NT2/D1 (cell line): Measurements from ENCODE around the gene LIPH.

Experiments
- DNase-seq: peaks from one replicate; pipeline ENCODE4 v3.0.0-alpha.2; 2011; ENCODE audit warnings: low read depth, low spot score
- H3K27me3 ChIP-seq: 2 replicates; pipeline ENCODE4 v1.6.0; 2011; ENCODE audit warnings: mild to moderate bottlenecking; ENCODE audit not compliant: insufficient read length, insufficient read depth
- H3K36me3 ChIP-seq: 2 replicates; pipeline ENCODE4 v1.6.1; 2011; ENCODE audit warnings: mild to moderate bottlenecking, low read length, mixed read lengths; ENCODE audit not compliant: insufficient read depth, insufficient read length
- H3K4me1 ChIP-seq: 2 replicates; pipeline ENCODE4 v1.5.1; 2011; ENCODE audit not compliant: insufficient read depth, insufficient read length
- H3K4me3 ChIP-seq: 2 replicates; pipeline ENCODE4 v1.5.1; 2011; ENCODE audit warnings: low read depth; ENCODE audit not compliant: insufficient read length
- H3K9ac ChIP-seq: 2 replicates; pipeline ENCODE4 v1.6.0; 2011; ENCODE audit warnings: low read depth; ENCODE audit not compliant: insufficient read length
- H3K9me3 ChIP-seq: 2 replicates; pipeline ENCODE4 v1.5.1; 2011; ENCODE audit warnings: mild to moderate bottlenecking, low read length; ENCODE audit not compliant: insufficient read depth
- SUZ12 ChIP-seq: IDR thresholded peaks from 2 replicates; pipeline ENCODE4 v1.6.1; 2011; ENCODE audit not compliant: insufficient read length, insufficient read depth; ENCODE audit errors: extremely low read depth
- YY1 ChIP-seq: IDR thresholded peaks from 2 replicates; pipeline ENCODE4 v1.6.1; 2011; ENCODE audit not compliant: insufficient read length, insufficient read depth
- ZNF274 ChIP-seq: IDR thresholded peaks from 2 replicates; pipeline ENCODE4 v1.6.1; 2011; ENCODE audit warnings: mild to moderate bottlenecking, low read depth, low read length

The LIPH gene

DNA sequence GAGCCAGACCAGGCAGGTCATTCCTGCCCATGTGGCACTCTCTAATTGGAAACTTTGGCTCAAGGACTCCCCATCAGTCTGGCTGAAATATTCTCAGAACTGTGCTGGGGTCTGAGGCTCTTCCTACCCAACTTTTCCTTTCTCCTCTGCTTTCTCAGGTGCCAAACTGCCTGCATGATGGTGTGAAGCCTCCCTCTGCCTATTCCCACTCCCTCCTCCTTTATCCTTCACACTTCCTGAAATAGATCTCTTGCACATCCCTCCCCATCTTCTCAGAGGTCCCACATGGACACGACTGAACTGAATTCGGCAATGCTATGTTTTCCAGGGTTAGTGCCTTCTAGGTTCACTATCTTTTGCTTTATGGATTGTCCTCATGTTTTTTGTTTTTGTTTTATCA, 12.5 kb downstream of the LIPH start:
- Histone ChIP-seq H3K4me1 (no peaks in the 10 kb centered on the region), H3K4me3 (no peak overlapping the region), H3K9me3 (no peaks in the 10 kb centered on the region), H3K27me3 (no peaks in the 10 kb centered on the region), H3K36me3 (no peaks in the 10 kb centered on the region), H3K9ac (no peak overlapping the region)
- DNase-seq = no peak
- TF ChIP-seq SUZ12 (no peak), ZNF274 (no peak), YY1 (no peak)

DNA sequence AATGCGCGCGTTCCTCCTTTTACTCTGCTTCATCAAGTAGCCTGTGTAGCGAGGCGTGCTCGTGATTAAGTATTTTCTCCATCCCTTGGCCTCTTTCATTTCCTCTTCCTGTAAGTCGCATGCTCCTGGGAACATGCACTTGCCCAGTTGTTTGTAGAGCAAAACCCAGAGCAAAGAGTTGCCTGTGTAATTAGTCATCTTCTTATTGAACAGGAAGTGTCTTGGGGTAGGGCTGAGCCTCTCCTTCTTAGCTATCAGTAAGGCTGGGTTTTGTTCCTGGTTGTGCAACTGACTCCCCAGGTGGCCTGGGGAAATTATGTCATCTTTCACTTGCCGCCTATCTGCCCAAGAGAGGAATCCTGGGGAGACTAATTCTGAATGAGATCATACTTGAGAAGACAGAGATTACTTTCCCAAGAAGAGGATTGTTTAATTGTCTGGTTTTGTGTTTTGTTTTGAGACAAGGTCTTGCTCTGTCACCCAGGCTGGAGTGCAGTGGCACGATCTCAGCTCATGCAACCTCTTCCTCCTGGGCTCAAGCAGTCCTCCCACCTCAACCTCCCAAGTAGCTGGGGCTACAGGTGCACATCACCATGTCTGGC, 14.9 kb downstream of the LIPH start:
- Histone ChIP-seq H3K27me3 (no peaks in the 10 kb centered on the region), H3K36me3 (no peaks in the 10 kb centered on the region), H3K4me3 (no peak overlapping the region), H3K9ac (no peak overlapping the region), H3K9me3 (no peaks in the 10 kb centered on the region), H3K4me1 (peaks cover 3% of the 10 kb centered on the region)
- TF ChIP-seq ZNF274 = no peak
- no peak for TF ChIP-seq YY1
- no peak for TF ChIP-seq SUZ12
- no peak for DNase-seq

DNA sequence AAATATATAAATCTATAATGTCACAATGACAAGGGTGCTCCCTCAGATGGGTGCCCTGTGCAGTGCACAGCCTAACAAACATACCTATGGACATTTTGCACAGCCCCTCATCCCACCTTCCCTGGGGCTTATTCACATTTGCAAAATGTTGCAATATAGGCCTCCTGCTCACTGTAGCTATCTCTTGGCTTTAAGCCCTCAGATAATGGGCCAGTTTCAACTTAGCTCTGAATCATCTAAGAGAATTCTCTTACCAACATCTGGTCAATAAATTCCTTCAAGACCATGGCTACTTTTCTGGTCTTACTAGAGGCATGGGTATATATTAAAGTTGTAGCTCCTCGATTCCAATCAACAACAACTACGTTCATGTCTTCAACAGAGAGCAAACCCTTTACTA, 17.9 kb downstream of the LIPH start:
- H3K9ac ChIP-seq = no peak overlapping the region
- no peak for DNase-seq
- no peaks in the 10 kb centered on the region for H3K36me3 ChIP-seq
- H3K4me1 ChIP-seq = peaks cover 3% of the 10 kb centered on the region
- H3K4me3 ChIP-seq = no peak overlapping the region
- no peaks in the 10 kb centered on the region for H3K9me3 ChIP-seq
- TF ChIP-seq YY1 (no peak), SUZ12 (no peak), ZNF274 (no peak)
- H3K27me3 ChIP-seq = no peaks in the 10 kb centered on the region

DNA sequence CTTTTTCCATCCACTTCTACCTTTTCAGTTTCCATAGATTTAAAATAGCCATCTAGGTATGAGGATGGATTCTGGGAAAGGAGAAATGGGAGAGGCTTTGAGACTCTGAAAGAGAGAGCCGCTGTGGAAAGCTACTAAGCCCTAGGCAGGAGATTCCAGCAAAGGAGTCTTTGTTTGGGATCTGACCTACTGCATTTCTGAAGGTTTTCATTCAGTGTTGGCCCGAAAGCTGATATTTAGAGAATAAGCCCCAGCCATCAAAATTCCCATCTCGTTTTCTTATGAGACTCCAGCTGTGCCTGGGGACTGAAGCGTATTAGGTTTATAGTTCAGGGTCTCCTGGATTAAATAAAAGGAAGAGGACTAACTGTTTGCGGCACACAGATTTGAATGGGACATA, 19.5 kb downstream of the LIPH start:
- H3K27me3 ChIP-seq = no peaks in the 10 kb centered on the region
- H3K9ac ChIP-seq = no peak overlapping the region
- TF ChIP-seq YY1 = no peak
- no peak for TF ChIP-seq SUZ12
- no peak for TF ChIP-seq ZNF274
- no peaks in the 10 kb centered on the region for H3K9me3 ChIP-seq
- H3K36me3 ChIP-seq = no peaks in the 10 kb centered on the region
- peaks cover 3% of the 10 kb centered on the region for H3K4me1 ChIP-seq
- DNase-seq = no peak
- no peak overlapping the region for H3K4me3 ChIP-seq

DNA sequence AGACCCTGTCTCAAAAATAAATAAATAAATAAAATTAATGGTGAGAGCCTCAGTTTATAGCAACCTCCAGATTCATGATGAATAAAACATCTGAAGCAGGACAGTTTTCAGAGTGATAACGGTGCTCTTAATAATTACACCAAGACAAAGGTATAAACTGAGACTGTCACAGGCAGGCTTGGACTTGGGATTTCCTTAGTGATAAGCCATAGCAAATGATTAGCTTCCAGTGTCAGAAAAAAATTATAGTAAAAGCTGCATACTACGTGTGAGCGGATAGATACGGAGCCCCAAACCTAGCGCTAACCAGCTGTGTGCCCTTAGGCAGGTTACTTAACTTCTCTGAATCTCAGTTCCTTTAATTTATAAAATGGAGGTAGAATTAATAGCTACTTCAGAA, 21.5 kb downstream of the LIPH start:
- peaks cover 7% of the 10 kb centered on the region for H3K4me1 ChIP-seq
- H3K27me3 ChIP-seq = no peaks in the 10 kb centered on the region
- no peaks in the 10 kb centered on the region for H3K36me3 ChIP-seq
- no peak for TF ChIP-seq SUZ12
- TF ChIP-seq YY1 = no peak
- TF ChIP-seq ZNF274 = no peak
- H3K9ac ChIP-seq = no peak overlapping the region
- no peak overlapping the region for H3K4me3 ChIP-seq
- H3K9me3 ChIP-seq = no peaks in the 10 kb centered on the region
- DNase-seq = no peak

DNA sequence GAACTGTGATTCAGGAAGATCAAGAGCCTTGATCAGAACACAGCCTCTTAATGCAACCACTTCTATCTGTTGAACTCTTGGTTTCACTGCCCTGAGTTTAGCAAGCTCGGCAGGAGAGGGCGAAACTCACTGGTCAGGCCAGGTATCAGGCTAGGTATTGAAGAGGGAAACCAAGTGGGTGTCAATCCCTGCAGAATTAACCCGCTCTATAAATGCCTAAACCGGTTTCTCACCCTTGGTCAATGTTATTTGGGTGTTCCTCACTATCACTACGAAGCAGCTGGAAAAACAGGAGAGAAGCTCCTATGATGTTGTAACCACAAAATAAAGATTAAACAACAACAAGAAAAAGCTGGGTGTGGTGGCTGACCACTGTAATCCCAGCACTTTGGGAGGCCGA, 23.9 kb downstream of the LIPH start:
- Histone ChIP-seq H3K9me3 (no peaks in the 10 kb centered on the region), H3K4me1 (peaks cover 7% of the 10 kb centered on the region), H3K9ac (no peak overlapping the region), H3K27me3 (no peaks in the 10 kb centered on the region), H3K4me3 (no peak overlapping the region), H3K36me3 (no peaks in the 10 kb centered on the region)
- DNase-seq = no peak
- TF ChIP-seq SUZ12 (no peak), ZNF274 (no peak), YY1 (no peak)

DNA sequence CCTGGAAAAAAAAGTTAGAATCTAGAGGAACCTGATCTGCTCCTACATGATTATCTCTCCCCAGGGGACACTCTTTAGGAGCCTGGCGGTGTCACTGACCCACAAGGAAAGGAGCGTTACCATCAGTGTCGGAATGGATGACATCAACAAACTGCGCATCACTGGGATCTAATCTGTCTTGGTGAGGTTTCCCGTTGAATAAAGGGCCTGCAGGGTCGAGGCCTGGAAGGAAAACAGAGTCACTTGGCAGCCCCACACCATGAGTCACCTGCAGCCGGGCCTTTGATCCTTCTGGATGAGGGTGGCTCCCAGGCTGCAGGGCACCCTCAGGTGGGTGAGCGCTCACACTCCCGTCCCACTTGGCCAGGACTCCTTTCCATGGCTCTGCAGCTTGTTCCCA, 25.0 kb downstream of the LIPH start:
- TF ChIP-seq YY1 (no peak), ZNF274 (no peak), SUZ12 (no peak)
- H3K4me1 ChIP-seq = peaks cover 5% of the 10 kb centered on the region
- H3K27me3 ChIP-seq = no peaks in the 10 kb centered on the region
- no peak for DNase-seq
- H3K9ac ChIP-seq = no peak overlapping the region
- H3K36me3 ChIP-seq = no peaks in the 10 kb centered on the region
- H3K9me3 ChIP-seq = no peaks in the 10 kb centered on the region
- H3K4me3 ChIP-seq = no peak overlapping the region
